Measurements from ENCODE around the gene USP15. TPM values are rescaled to one million over a fixed set of nuclear protein-coding genes. Genes with fewer than 3 reads are reported as not detected.
"Not testable (repeated sequence)": the region's sequence is repeated elsewhere in the genome, so short reads cannot be mapped to it uniquely, and the experiment has no call there.

USP15 gene
- total RNA-seq, 1 donor from 2014 or later, result 168 TPM

GRCh38 chr12:62364697-62365096, 104.5 kb downstream of the USP15 start:
- intact Hi-C loops (cut with micrococcal nuclease), result not testable (repeated sequence)

GRCh38 chr12:62365846-62366245, 105.6 kb downstream of the USP15 start:
- intact Hi-C loops (cut with micrococcal nuclease), result not testable (repeated sequence)

- intact Hi-C loops (cut with micrococcal nuclease), result not testable (repeated sequence)
These were observed 108.4 kb downstream of the USP15 start for GRCh38 chr12:62368430-62369223.

DNA sequence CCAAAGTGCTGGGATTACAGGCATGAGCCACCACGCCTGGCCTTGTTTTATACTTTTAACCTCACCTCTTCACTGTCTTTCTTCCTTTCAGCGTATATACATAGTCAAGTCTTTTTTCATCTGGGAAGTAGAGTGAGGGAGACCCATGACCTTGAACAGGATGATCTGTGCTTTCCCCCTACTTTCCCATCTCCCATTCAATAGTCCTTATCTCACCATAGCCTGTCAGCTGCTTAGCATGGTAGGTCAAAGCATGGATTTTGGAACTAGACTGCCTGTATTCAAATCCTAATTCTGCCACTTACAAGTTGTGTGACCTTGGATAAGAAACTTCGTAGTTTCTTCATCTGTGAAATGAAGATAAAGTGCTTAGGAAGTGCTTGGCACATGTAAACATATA, 110.0 kb downstream of the USP15 start:
- intact Hi-C loops (cut with micrococcal nuclease), result no loop called here

GRCh38 chr12:62371661-62372060, 111.5 kb downstream of the USP15 start:
- intact Hi-C loops (cut with micrococcal nuclease), result no loop called here

GRCh38 chr12:62372134-62372533, 111.9 kb downstream of the USP15 start:
- intact Hi-C loops (cut with micrococcal nuclease), result no loop called here

GRCh38 chr12:62372825-62373224, 112.6 kb downstream of the USP15 start:
- intact Hi-C loops (cut with micrococcal nuclease), result no loop called here

GRCh38 chr12:62375603-62376002, 115.4 kb downstream of the USP15 start:
- intact Hi-C loops (cut with micrococcal nuclease), result no loop called here

DNA sequence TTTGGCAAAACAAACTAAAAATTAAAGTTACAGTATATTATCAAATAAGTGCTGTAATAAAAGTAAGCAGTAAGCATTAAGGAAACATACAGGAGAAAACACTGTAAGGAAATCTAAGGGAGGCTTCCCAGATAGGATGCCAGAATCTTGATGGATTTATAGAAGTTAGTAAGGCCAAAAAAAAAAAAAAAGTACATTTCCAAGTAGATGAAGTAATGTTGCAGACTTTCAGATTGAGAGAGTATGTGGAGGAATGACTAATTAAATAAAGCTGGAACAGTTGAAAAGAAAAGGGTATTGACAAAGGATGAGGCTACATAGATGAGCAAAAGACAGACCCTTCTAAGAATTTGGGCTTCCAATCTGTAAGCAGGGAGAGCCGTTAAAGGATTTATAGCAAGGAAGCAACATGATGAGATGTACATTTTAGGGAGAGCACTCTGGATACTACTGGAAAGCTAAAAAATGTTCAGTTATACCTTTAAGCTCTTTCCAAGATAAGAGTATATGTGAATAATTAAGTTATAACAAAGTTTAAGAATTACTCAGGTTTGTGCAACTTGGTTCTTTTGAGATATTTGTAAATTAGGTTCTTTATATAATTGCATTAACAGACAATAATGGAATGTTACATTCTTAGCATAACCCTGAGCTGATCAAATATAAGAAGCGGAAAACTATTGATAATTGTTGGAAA, 119.0 kb downstream of the USP15 start:
- intact Hi-C loops (cut with micrococcal nuclease), result no loop called here

- intact Hi-C loops (cut with micrococcal nuclease), result no loop called here
These were observed 119.5 kb downstream of the USP15 start for GRCh38 chr12:62379723-62380045.

DNA sequence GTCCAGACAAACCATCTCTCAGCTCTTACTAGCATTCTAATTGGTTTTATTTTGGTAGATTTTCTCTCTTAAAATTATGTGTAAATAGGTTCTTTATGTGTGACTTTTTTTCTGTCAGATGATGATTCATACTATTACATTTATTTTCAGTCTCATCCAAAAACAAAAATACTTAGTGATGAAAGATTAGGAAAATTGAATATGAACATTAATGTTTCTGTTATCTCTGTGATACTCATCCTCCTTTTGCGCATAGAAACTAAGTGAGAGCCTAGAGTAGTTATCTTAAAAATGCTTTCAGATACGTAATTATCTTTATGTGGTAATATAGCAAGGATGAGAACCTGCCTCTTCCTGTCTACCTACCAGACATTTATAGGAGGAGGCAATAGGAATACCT, 122.3 kb downstream of the USP15 start:
- intact Hi-C loops (cut with micrococcal nuclease), result no loop called here

DNA sequence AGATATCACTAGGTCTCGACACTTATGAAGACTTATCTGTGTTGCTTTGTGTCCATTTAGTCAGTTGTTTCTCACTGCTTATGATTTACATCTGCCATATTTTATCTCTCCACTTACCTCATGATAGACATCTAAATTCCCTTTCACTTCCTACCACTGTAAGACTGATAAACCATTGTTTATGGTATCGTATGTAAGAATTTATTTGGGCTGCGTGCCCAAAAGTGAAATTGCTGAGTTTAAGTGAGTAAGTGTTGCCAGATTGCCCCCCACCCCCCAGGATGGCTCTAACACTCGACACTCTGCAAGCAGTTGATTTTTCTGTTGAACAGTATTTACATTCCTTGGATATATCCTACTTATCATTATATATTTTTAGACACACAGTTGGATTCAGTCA, 136.5 kb downstream of the USP15 start:
- intact Hi-C loops (cut with micrococcal nuclease), result loop anchor here (5.0 kb wide), 1 partner anchor 89 kb away; no protein-coding TSS in a partner anchor

GRCh38 chr12:62400135-62400534, 139.9 kb downstream of the USP15 start:
- intact Hi-C loops (cut with micrococcal nuclease), result no loop called here

DNA sequence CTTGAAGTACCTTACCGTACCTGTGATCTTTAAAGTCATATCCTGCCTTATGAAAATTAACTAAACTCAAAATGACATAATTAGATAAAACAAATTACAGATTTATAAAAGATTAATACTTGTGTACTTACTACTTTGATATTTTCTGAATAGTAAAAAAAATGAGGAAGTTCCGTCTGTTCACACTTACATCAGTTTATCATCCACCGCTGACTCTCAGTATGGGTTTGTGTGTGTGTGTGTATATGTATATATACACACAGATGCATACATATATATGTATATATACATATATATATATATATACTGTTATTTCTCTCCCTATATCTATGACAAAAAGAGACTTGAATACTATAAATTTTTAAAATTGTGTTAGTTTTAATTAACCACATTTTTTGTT, 141.4 kb downstream of the USP15 start:
- intact Hi-C loops (cut with micrococcal nuclease), result no loop called here

DNA sequence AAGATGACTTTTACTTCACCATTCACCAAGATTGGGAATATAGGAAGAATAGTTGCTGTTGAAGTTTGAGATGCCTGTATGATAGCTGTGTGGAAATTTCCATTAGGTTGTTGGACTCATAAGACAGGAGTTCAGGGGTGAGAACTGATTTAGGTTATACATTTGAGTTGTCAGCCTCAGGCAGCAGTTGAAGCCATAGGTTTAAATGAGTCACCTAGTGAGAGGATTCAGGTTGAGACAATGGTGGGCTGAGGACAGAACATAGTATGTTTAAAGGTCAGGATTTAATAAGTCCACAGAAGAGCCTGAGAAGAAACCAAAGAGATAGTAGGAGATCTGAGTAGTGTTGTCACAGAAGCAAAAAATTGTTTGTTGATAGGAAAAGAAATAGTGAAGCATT, 142.8 kb downstream of the USP15 start:
- intact Hi-C loops (cut with micrococcal nuclease), result no loop called here

DNA sequence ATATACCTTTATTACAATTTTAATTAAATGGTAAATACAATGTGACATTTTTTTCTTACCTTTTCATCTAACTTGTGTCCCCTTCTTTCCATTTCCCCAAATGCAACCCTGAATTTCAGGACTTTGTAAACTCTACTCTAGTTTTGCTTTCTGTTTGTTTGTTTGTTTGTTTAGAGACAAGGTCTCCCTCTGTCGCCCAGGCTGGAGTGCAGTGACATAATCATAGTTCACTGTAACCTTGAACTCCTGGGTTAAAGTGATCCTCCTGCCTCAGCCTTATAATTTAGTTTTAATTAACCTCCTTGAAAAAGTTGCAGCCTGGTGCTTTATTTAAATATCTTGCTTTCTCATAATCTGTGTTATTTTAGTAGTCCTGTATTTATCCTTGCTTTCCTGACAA, 147.4 kb downstream of the USP15 start:
- intact Hi-C loops (cut with micrococcal nuclease), result no loop called here

DNA sequence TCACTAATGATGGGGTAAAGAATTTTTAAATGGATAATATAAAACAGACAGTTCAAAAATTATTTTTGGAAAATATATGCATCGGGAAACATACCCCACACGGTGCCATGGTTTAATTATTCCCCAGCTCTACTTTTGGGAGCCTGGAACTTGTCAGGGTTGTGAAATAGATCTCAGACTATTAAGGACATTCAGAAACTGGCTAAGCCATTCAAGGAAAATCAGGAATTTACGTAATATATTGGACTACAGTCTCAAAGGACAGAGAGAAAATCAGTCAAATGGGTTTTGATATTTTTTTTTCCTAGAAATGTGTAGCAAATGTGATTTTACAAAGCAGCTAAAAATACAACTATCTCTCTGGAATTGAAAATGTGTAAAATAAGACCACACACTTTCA, 148.9 kb downstream of the USP15 start:
- intact Hi-C loops (cut with micrococcal nuclease), result no loop called here

- intact Hi-C loops (cut with micrococcal nuclease), result no loop called here
These were observed 154.0 kb downstream of the USP15 start for GRCh38 chr12:62414180-62414579.

DNA sequence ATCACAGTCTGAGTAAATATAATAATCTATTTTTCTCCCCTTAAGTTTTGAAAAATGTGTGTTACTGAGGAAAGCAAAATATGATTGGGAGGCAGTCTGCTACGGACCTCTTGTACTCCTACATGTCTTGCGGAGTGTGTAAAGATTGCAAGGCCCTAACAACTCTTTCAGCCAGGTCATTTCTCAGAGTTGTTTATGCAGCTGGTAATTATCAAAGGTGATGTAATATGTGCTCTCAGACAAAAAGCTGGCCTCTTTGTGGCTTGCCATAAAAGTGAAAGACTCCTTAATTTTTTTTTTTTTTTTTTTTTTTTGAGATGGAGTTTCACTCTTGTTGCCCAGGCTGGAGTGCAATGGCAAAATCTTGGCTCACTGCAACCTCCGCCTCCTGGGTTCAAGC, 165.9 kb downstream of the USP15 start:
- intact Hi-C loops (cut with micrococcal nuclease), result no loop called here

DNA sequence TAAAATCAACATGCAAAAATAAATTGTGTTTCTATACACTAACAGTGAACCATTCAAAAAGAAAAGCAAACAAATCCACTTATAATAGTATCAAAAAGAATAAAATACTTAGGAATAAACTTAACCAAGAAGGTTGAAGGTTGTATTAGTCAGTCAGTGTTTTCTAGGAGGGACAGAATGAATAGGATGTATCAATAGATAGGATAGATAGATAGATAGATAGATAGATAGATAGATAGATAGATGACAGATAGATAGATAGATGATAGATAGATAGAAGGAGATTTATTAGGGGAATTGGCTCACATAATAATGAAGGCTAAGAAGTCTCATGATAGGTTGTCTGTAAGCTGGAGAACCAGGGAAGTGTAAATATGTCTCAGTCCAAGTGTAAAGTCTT, 169.3 kb downstream of the USP15 start:
- intact Hi-C loops (cut with micrococcal nuclease), result no loop called here

DNA sequence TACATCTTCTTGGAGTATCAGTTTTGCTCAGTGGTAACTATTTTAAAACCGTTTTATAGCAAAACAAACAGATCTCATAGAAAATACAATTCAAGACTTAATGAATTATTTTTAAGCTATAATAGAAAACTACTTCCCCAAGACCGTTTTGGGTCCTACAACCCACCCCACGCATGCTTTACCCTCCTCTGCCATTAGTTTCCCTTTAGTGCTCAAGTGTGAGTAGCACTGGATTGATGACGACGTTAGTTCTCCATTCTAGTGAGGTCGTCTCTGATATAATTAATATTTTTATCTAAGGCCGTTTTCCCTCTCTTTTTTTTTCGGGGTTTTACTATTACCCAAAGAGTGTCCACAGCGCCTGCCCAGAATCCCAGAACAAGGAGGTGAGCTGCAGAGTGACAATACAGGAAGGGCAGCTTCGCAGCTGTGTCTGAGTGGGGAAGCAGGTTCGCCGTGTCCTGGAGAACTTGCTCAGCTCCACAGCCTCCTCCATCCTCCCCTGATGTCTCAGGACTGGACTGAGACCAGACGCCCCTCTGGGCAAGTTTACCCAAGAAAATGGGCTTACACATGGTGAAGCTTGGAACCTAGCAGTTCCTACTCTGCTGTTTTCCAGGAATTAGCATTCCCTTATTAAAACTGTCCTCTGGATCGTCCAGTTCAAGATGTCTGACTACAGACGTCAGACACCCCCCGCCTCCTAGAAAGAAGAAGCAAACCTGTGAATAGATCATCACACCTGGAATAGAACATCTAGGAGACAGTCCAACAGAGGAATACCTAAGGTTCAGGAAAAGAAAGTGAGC, 174.5 kb downstream of the USP15 start:
- intact Hi-C loops (cut with micrococcal nuclease), result loop anchor here (2.0 to 5.0 kb wide), 2 partner anchors 16 to 93 kb away; no protein-coding TSS in a partner anchor
